Effector memory CD8-positive, alpha-beta T cell (primary cell): ENCODE measurements around the gene CSF1R.

Source experiments
- ATAC-seq: fragments of 150-1000 bp; cut with Tn5 transposase; replicated peaks from 2 replicates; pipeline ENCODE4 v1.10.0; 2021; ENCODE audit warnings: mild to moderate bottlenecking, moderate library complexity
- DNase-seq, 3 experiments: peaks; one replicate each; pipeline ENCODE4 v3.0.0; 2021
- H3K27ac Mint-ChIP-seq, 2 donors: one replicate each; pipeline ENCODE4 v1.8.0; 2022; ENCODE audit warnings: mild to moderate bottlenecking in 2 of 2, mixed read lengths in 2 of 2, moderate library complexity in 2 of 2
- H3K27me3 Mint-ChIP-seq, 2 donors: one replicate each; pipeline ENCODE4 v1.8.0; 2022; ENCODE audit warnings: mixed read lengths in 2 of 2
- H3K36me3 Mint-ChIP-seq: one replicate; pipeline ENCODE4 v1.8.0; 2022; ENCODE audit warnings: mild to moderate bottlenecking, moderate library complexity, mixed read lengths; ENCODE audit not compliant: insufficient read depth
- H3K4me1 Mint-ChIP-seq, 2 donors: one replicate each; pipeline ENCODE4 v1.8.0; 2022; ENCODE audit warnings: low read depth in 2 of 2, mixed read lengths in 2 of 2
- H3K4me3 Mint-ChIP-seq, 2 donors: one replicate each; pipeline ENCODE4 v1.8.0; 2022; ENCODE audit warnings: mild to moderate bottlenecking in 2 of 2, mixed read lengths in 2 of 2, moderate library complexity in 2 of 2
- H3K9me3 Mint-ChIP-seq, 2 donors: one replicate each; pipeline ENCODE4 v1.8.0; 2022; ENCODE audit warnings: mixed read lengths in 2 of 2

The CSF1R gene

GRCh38 chr5:150116667-150117400, 30.5 kb upstream of the CSF1R start:
- Mint-ChIP-seq H3K27me3 (peaks cover 10 to 12% of the 10 kb centered on the region in 2 donors), H3K36me3 (peaks cover 3% of the 10 kb centered on the region), H3K4me1 (no peaks in the 10 kb centered on the region), H3K9me3 (no peaks in the 10 kb centered on the region), H3K4me3 (no peak overlapping the region), H3K27ac (no peak overlapping the region)
- DNase-seq: no peak
- ATAC-seq: no peak

- no peaks in the 10 kb centered on the region for H3K9me3 Mint-ChIP-seq
- H3K36me3 Mint-ChIP-seq: peaks cover 3% of the 10 kb centered on the region
- no peaks in the 10 kb centered on the region for H3K4me1 Mint-ChIP-seq
- H3K27me3 Mint-ChIP-seq: peaks cover 10 to 24% of the 10 kb centered on the region in 2 donors
- no peak overlapping the region for H3K4me3 Mint-ChIP-seq
- DNase-seq (no peak), ATAC-seq (no peak)
- no peak overlapping the region for H3K27ac Mint-ChIP-seq
These were observed 28.5 kb upstream of the CSF1R start for GRCh38 chr5:150114773-150115408.

GRCh38 chr5:150114102-150114641, 27.8 kb upstream of the CSF1R start:
- ATAC-seq: no peak
- peaks cover 3% of the 10 kb centered on the region for H3K36me3 Mint-ChIP-seq
- no peak for DNase-seq
- H3K27ac Mint-ChIP-seq: no peak overlapping the region
- H3K4me3 Mint-ChIP-seq: no peak overlapping the region
- H3K27me3 Mint-ChIP-seq: peaks cover 16 to 30% of the 10 kb centered on the region in 2 donors
- no peaks in the 10 kb centered on the region for H3K4me1 Mint-ChIP-seq
- H3K9me3 Mint-ChIP-seq: no peaks in the 10 kb centered on the region

- no peak for ATAC-seq
- H3K36me3 Mint-ChIP-seq: peaks cover 3% of the 10 kb centered on the region
- no peaks in the 10 kb centered on the region for H3K9me3 Mint-ChIP-seq
- no peak overlapping the region for H3K27ac Mint-ChIP-seq
- DNase-seq: no peak
- H3K4me1 Mint-ChIP-seq: no peaks in the 10 kb centered on the region
- peaks cover 25 to 36% of the 10 kb centered on the region in 2 donors for H3K27me3 Mint-ChIP-seq
- H3K4me3 Mint-ChIP-seq: no peak overlapping the region
These were observed 26.8 kb upstream of the CSF1R start for GRCh38 chr5:150113047-150113744.

GRCh38 chr5:150112201-150113046, 26.1 kb upstream of the CSF1R start:
- H3K4me1 Mint-ChIP-seq: no peaks in the 10 kb centered on the region
- ATAC-seq (no peak), DNase-seq (no peak)
- peaks cover under 1% of the 10 kb centered on the region for H3K36me3 Mint-ChIP-seq
- peaks cover 33 to 39% of the 10 kb centered on the region in 2 donors for H3K27me3 Mint-ChIP-seq
- H3K9me3 Mint-ChIP-seq: no peaks in the 10 kb centered on the region
- H3K4me3 Mint-ChIP-seq: no peak overlapping the region
- H3K27ac Mint-ChIP-seq: no peak overlapping the region

GRCh38 chr5:150111122-150111521, 24.8 kb upstream of the CSF1R start:
- no peak overlapping the region for H3K4me3 Mint-ChIP-seq
- H3K4me1 Mint-ChIP-seq: no peaks in the 10 kb centered on the region
- no peaks in the 10 kb centered on the region for H3K36me3 Mint-ChIP-seq
- H3K9me3 Mint-ChIP-seq: no peaks in the 10 kb centered on the region
- ATAC-seq: no peak
- H3K27me3 Mint-ChIP-seq: peaks cover 34 to 39% of the 10 kb centered on the region in 2 donors
- H3K27ac Mint-ChIP-seq: no peak overlapping the region
- no peak for DNase-seq

GRCh38 chr5:150109921-150110320, 23.6 kb upstream of the CSF1R start:
- Mint-ChIP-seq H3K4me3 (no peak overlapping the region), H3K36me3 (no peaks in the 10 kb centered on the region), H3K27me3 (peaks cover 34 to 39% of the 10 kb centered on the region in 2 donors), H3K27ac (no peak overlapping the region), H3K9me3 (no peaks in the 10 kb centered on the region), H3K4me1 (no peaks in the 10 kb centered on the region)
- no peak for DNase-seq
- no peak for ATAC-seq

GRCh38 chr5:150108711-150109514, 22.6 kb upstream of the CSF1R start:
- peaks cover 34 to 39% of the 10 kb centered on the region in 2 donors for H3K27me3 Mint-ChIP-seq
- H3K36me3 Mint-ChIP-seq: no peaks in the 10 kb centered on the region
- ATAC-seq (no peak), DNase-seq (no peak)
- H3K4me1 Mint-ChIP-seq: no peaks in the 10 kb centered on the region
- H3K4me3 Mint-ChIP-seq: no peak overlapping the region
- no peak overlapping the region for H3K27ac Mint-ChIP-seq
- no peaks in the 10 kb centered on the region for H3K9me3 Mint-ChIP-seq

GRCh38 chr5:150107909-150108447, 21.6 kb upstream of the CSF1R start:
- peaks cover 30 to 34% of the 10 kb centered on the region in 2 donors for H3K27me3 Mint-ChIP-seq
- H3K4me3 Mint-ChIP-seq: no peak overlapping the region
- H3K9me3 Mint-ChIP-seq: no peaks in the 10 kb centered on the region
- H3K36me3 Mint-ChIP-seq: no peaks in the 10 kb centered on the region
- no peak for ATAC-seq
- H3K4me1 Mint-ChIP-seq: peaks cover 0 to 2% of the 10 kb centered on the region in 2 donors
- no peak for DNase-seq
- H3K27ac Mint-ChIP-seq: no peak overlapping the region

GRCh38 chr5:150106674-150107426, 20.5 kb upstream of the CSF1R start:
- Mint-ChIP-seq H3K27ac (no peak overlapping the region), H3K9me3 (no peaks in the 10 kb centered on the region), H3K27me3 (peaks cover 27 to 30% of the 10 kb centered on the region in 2 donors), H3K4me3 (no peak overlapping the region), H3K36me3 (no peaks in the 10 kb centered on the region), H3K4me1 (peaks cover 0 to 2% of the 10 kb centered on the region in 2 donors)
- ATAC-seq: no peak
- DNase-seq: no peak

GRCh38 chr5:150105928-150106615, 19.7 kb upstream of the CSF1R start:
- Mint-ChIP-seq H3K4me1 (peaks cover 0 to 2% of the 10 kb centered on the region in 2 donors), H3K36me3 (no peaks in the 10 kb centered on the region), H3K4me3 (no peak overlapping the region), H3K27me3 (peaks cover 20 to 30% of the 10 kb centered on the region in 2 donors), H3K9me3 (no peaks in the 10 kb centered on the region), H3K27ac (no peak overlapping the region)
- no peak for ATAC-seq
- DNase-seq: no peak
